Pancreas (tissue), 10 donors: ENCODE measurements around the gene SNRNP48. TPM values are rescaled to one million over a fixed set of nuclear protein-coding genes. Genes with fewer than 3 reads are reported as not detected.

Experiments used
- ATAC-seq, 4 donors: fragments of 200-7000 bp; cut with Tn5 transposase; one replicate each; pipeline versions ENCODE4 v1.8.0 to v1.9.1; 2020; ENCODE audit warnings: mild to moderate bottlenecking in 4 of 4, moderate library complexity in 4 of 4
- DNase-seq, 6 donors: peaks; one replicate each; pipeline ENCODE4 v3.0.0-alpha.2; 2020
- FAIRE-seq: peaks from 2 replicates; lab custom pipeline; 2012; peaks lifted over from hg19 to GRCh38; lab: Jason Lieb, UNC
- H3K27ac ChIP-seq, 4 donors: fragments of 200-600 bp; sonication (generic); 1 replicate in 3 of 4; 2 replicates in 1 of 4; pipeline versions ENCODE4 v1.5.0 to v1.8.0; 2020
- H3K27me3 ChIP-seq, 4 donors: fragments of 200-600 bp; one replicate each; pipeline ENCODE4 v1.8.0; 2021
- H3K36me3 ChIP-seq, 3 donors: fragments of 200-600 bp; sonication (generic) in 1 of 3; one replicate each; pipeline versions ENCODE4 v1.5.0 to v1.8.0; 2020 to 2021
- H3K4me1 ChIP-seq, 3 donors: fragments of 200-600 bp; one replicate each; pipeline ENCODE4 v1.8.0; 2021
- H3K4me3 ChIP-seq, 4 donors: fragments of 200-600 bp; sonication (generic) in 2 of 4; one replicate each; pipeline versions ENCODE4 v1.5.0 to v1.8.0; 2020 to 2021
- H3K9me3 ChIP-seq, 4 donors: fragments of 200-600 bp; one replicate each; pipeline ENCODE4 v1.8.0; 2021
- CTCF ChIP-seq, 4 donors: fragments of 200-600 bp; sonication (generic) in 3 of 4; IDR thresholded peaks; one replicate each; pipeline versions ENCODE4 v1.5.0 to v1.8.0; 2021; ENCODE audit warnings: antibody characterized with exemption in 4 of 4
- WGBS, 2 donors: extraction: QIAGEN DNeasy Blood & Tissue Kit; methylation state at CpG; one replicate each; pipeline ENCODE4 v1.1.7; 2013; 5-methylcytosine and 5-hydroxymethylcytosine counted together
- intact Hi-C, 3 donors: fragments of 100-400 bp; cut with DNase I; formaldehyde crosslinking; loops; one replicate each; pipeline versions ENCODE4 v1.11.1 to v1.14.2; 2022
- polyA plus RNA-seq, 2 donors: library from polyadenylated mRNA; stranded (reverse); fragments of 200-250 nt; gene quantifications; one replicate each; pipeline ENCODE4 v1.2.3, GENCODE V29; 2013
- total RNA-seq, 6 donors: library from RNA; stranded (reverse); fragmentation: NEBNext Ultra II Directional in 4 of 6; extraction: Animal tissue kit (Norgen Biotek cat#: 25700) in 4 of 6; gene quantifications; one replicate each; pipeline versions ENCODE4 v1.2.1 to v1.2.4, GENCODE V29; 2021 to 2023
- donor health status: healthy with polysubstance abuse.
- donor health status: DM: no; HTN: no; CAD: no; lungs with moderate emphysema.
- donor health status: DM: no; HTN: no; CAD: no.
- donor health status: control.
- donor health status: control.
- donor health status: Bipolar disorder and iron deficiency.
- donor health status: DM: yes; HTN: yes; CAD: no.
- donor health status: DM: no; HTN: no; CAD: no.
- donor health status: DM: no; HTN: no; CAD: no.
- donor health status: DM: yes; HTN: yes; CAD: no.

Gene SNRNP48
- total and polyA plus RNA-seq, 8 donors = 3.2 to 8.1 (median 4.8) TPM

GRCh38 chr6:7646394-7646793 lies 56.4 kb downstream of the SNRNP48 start:
- H3K36me3 ChIP-seq = no peaks in the 10 kb centered on the region
- WGBS, 2 donors = 82 to 88% methylated on average over 1 of the region's 1 CpG
- H3K4me1 ChIP-seq = no peaks in the 10 kb centered on the region
- DNase-seq (no peak), ATAC-seq (no peak), FAIRE-seq (no peak)
- H3K4me3 ChIP-seq = no peak overlapping the region
- no peak for TF ChIP-seq CTCF (IDR thresholded peaks at IDR 0.05)
- H3K9me3 ChIP-seq = no peaks in the 10 kb centered on the region
- intact Hi-C loops = no loop called here
- no peak overlapping the region for H3K27ac ChIP-seq
- no peaks in the 10 kb centered on the region for H3K27me3 ChIP-seq

- TF ChIP-seq CTCF (IDR thresholded peaks at IDR 0.05) = no peak
- Histone ChIP-seq H3K9me3 (no peaks in the 10 kb centered on the region), H3K27ac (no peak overlapping the region), H3K36me3 (no peaks in the 10 kb centered on the region), H3K4me3 (no peak overlapping the region), H3K4me1 (no peaks in the 10 kb centered on the region), H3K27me3 (no peaks in the 10 kb centered on the region)
- ATAC-seq (no peak), FAIRE-seq (no peak), DNase-seq (no peak)
- intact Hi-C loops = no loop called here
- WGBS, 2 donors = 80 to 100% methylated on average over 1 of the region's 1 CpG
Observed at GRCh38 chr6:7647504-7647903, 57.5 kb downstream of the SNRNP48 start.

- intact Hi-C loops = no loop called here
- no peaks in the 10 kb centered on the region for H3K27me3 ChIP-seq
- DNase-seq (no peak), ATAC-seq (no peak), FAIRE-seq (no peak)
- H3K27ac ChIP-seq = no peak overlapping the region
- no peak overlapping the region for H3K4me3 ChIP-seq
- no peaks in the 10 kb centered on the region for H3K36me3 ChIP-seq
- TF ChIP-seq CTCF (IDR thresholded peaks at IDR 0.05) = no peak
- no peaks in the 10 kb centered on the region for H3K9me3 ChIP-seq
- H3K4me1 ChIP-seq = no peaks in the 10 kb centered on the region
- 76 to 80% methylated on average over 12 of the region's 12 CpGs for WGBS, 2 donors
Observed at GRCh38 chr6:7649037-7649810, 59.2 kb downstream of the SNRNP48 start.

GRCh38 chr6:7650878-7651277 lies 60.9 kb downstream of the SNRNP48 start:
- 81 to 86% methylated on average over 4 of the region's 4 CpGs for WGBS, 2 donors

More at GRCh38 chr6:7650878-7651277, 60.9 kb downstream of the SNRNP48 start:
- DNase-seq (no peak), FAIRE-seq (no peak), ATAC-seq (no peak)
- Histone ChIP-seq H3K4me1 (no peaks in the 10 kb centered on the region), H3K27me3 (no peaks in the 10 kb centered on the region), H3K9me3 (no peaks in the 10 kb centered on the region), H3K27ac (no peak overlapping the region), H3K4me3 (no peak overlapping the region), H3K36me3 (no peaks in the 10 kb centered on the region)
- intact Hi-C loops = no loop called here
- no peak for TF ChIP-seq CTCF (IDR thresholded peaks at IDR 0.05)
